HEK293 (cell line): Measurements from ENCODE around the gene ZNF764.

Experiments
- CTCF ChIA-PET: fragments of 350-600 bp; formaldehyde crosslinking; extraction: SDS; loops from one replicate; lab custom pipeline; 2021; ENCODE audit warnings: antibody characterized with exemption; lab: Yijun Ruan, JAX
- POLR2A ChIA-PET: fragments of 300-600 bp; formaldehyde crosslinking; extraction: SDS; loops from one replicate; lab custom pipeline; 2020; ENCODE audit warnings: antibody characterized with exemption, inconsistent platforms; lab: Yijun Ruan, JAX
- H3K27ac ChIP-seq: fragments of 200-500 bp; sonication (Bioruptor generic); 2 replicates; pipeline ENCODE4 v1.5.1; 2014; ENCODE audit warnings: low read depth, low read length, control low read depth, inconsistent platforms; ENCODE audit errors: extremely low read depth
- H3K36me3 ChIP-seq, 2 experiments: fragments of 200-500 bp in 1 of 2; sonication (Bioruptor generic) in 1 of 2; 1 replicate in 1 of 2; 2 replicates in 1 of 2; pipeline ENCODE4 v1.5.1; 2014 to 2017; ENCODE audit warnings: inconsistent platforms in 2 of 2, low read length in 2 of 2; ENCODE audit not compliant: control insufficient read depth in 2 of 2, insufficient read depth in 1 of 2
- H3K4me1 ChIP-seq: fragments of 200-500 bp; sonication (Bioruptor generic); 2 replicates; pipeline ENCODE4 v1.5.1; 2014; ENCODE audit warnings: mild to moderate bottlenecking, low read length, inconsistent platforms; ENCODE audit not compliant: control insufficient read depth, insufficient read depth
- H3K4me3 ChIP-seq: 2 replicates; pipeline ENCODE4 v1.5.1; 2011; ENCODE audit warnings: low read depth, mild to moderate bottlenecking, control low read depth, low read length, moderate library complexity
- H3K9me3 ChIP-seq: fragments of 200-500 bp; sonication (Bioruptor generic); 2 replicates; pipeline ENCODE4 v1.5.1; 2014; ENCODE audit warnings: low read depth, low read length, inconsistent platforms; ENCODE audit not compliant: control insufficient read depth, insufficient read depth
- KLF10 ChIP-seq: fragments of 450-650 bp; IDR thresholded peaks from 2 replicates; pipeline ENCODE4 v1.5.1; 2018; ENCODE audit warnings: missing biosample characterization, mild to moderate bottlenecking, missing genetic modification characterization
- KLF9 ChIP-seq: fragments of 450-650 bp; formaldehyde crosslinking; IDR thresholded peaks from 2 replicates; pipeline ENCODE4 v1.5.1; 2016; ENCODE audit warnings: missing biosample characterization, missing genetic modification characterization, low read depth
- MEIS1 ChIP-seq: sonication (generic); formaldehyde crosslinking; IDR thresholded peaks from 2 replicates; pipeline ENCODE4 v1.8.1; 2022; ENCODE audit warnings: missing genetic modification reagents, mild to moderate bottlenecking, borderline replicate concordance
- PRDM1 ChIP-seq: fragments of 450-650 bp; formaldehyde crosslinking; IDR thresholded peaks from 2 replicates; pipeline ENCODE4; 2016; ENCODE audit warnings: missing biosample characterization, missing genetic modification characterization
- SP2 ChIP-seq: fragments of 450-650 bp; formaldehyde crosslinking; IDR thresholded peaks from 2 replicates; pipeline ENCODE4 v1.5.1; 2016; ENCODE audit warnings: missing biosample characterization, missing genetic modification characterization
- SP3 ChIP-seq: fragments of 450-650 bp; formaldehyde crosslinking; IDR thresholded peaks from 2 replicates; pipeline ENCODE4 v1.5.1; 2016; ENCODE audit warnings: missing biosample characterization, missing genetic modification characterization
- TCF7L2 ChIP-seq: IDR thresholded peaks from 2 replicates; pipeline ENCODE4 v1.6.1; 2011; ENCODE audit warnings: low read depth, mild to moderate bottlenecking, inconsistent platforms, low read length, moderate library complexity, borderline replicate concordance
- WT1 ChIP-seq: fragments of 450-650 bp; formaldehyde crosslinking; IDR thresholded peaks from 2 replicates; pipeline ENCODE4 v1.5.1; 2016; ENCODE audit warnings: missing biosample characterization, missing genetic modification characterization
- YY1 ChIP-seq: fragments of 450-650 bp; formaldehyde crosslinking; IDR thresholded peaks from 2 replicates; pipeline ENCODE4 v1.5.1; 2018; ENCODE audit warnings: missing biosample characterization, missing genetic modification characterization
- YY2 ChIP-seq: fragments of 450-650 bp; formaldehyde crosslinking; IDR thresholded peaks from 2 replicates; pipeline ENCODE4 v1.5.1; 2016; ENCODE audit warnings: missing biosample characterization, missing genetic modification characterization
- ZBTB21 ChIP-seq: fragments of 450-650 bp; formaldehyde crosslinking; IDR thresholded peaks from 2 replicates; pipeline ENCODE4 v1.5.1; 2017; ENCODE audit warnings: missing biosample characterization, missing genetic modification characterization
- ZNF157 ChIP-seq: fragments of 450-650 bp; formaldehyde crosslinking; IDR thresholded peaks from 2 replicates; pipeline ENCODE4 v1.5.1; 2016; ENCODE audit warnings: missing biosample characterization, missing genetic modification characterization
- ZNF16 ChIP-seq: fragments of 450-650 bp; formaldehyde crosslinking; IDR thresholded peaks from 2 replicates; pipeline ENCODE4 v1.5.1; 2016; ENCODE audit warnings: low read depth, missing biosample characterization, missing genetic modification characterization
- ZNF175 ChIP-seq: fragments of 450-650 bp; formaldehyde crosslinking; IDR thresholded peaks from 2 replicates; pipeline ENCODE4 v1.5.1; 2016; ENCODE audit warnings: missing biosample characterization, missing genetic modification characterization
- ZNF221 ChIP-seq: fragments of 450-650 bp; formaldehyde crosslinking; IDR thresholded peaks from 2 replicates; pipeline ENCODE4 v1.5.1; 2017; ENCODE audit warnings: missing biosample characterization, missing genetic modification characterization, borderline replicate concordance
- ZNF266 ChIP-seq: fragments of 450-650 bp; formaldehyde crosslinking; IDR thresholded peaks from 2 replicates; pipeline ENCODE4 v1.5.1; 2016; ENCODE audit warnings: missing biosample characterization, missing genetic modification characterization, low read depth
- ZNF350 ChIP-seq: fragments of 450-650 bp; formaldehyde crosslinking; IDR thresholded peaks from 2 replicates; pipeline ENCODE4 v1.5.0; 2017; ENCODE audit warnings: missing biosample characterization, mild to moderate bottlenecking, missing genetic modification characterization
- ZNF37A ChIP-seq: fragments of 450-650 bp; IDR thresholded peaks from 2 replicates; pipeline ENCODE4 v1.5.1; 2018; ENCODE audit warnings: missing biosample characterization, missing genetic modification characterization
- ZNF394 ChIP-seq: fragments of 450-650 bp; formaldehyde crosslinking; IDR thresholded peaks from 2 replicates; pipeline ENCODE4 v1.5.1; 2016; ENCODE audit warnings: missing biosample characterization, missing genetic modification characterization, mild to moderate bottlenecking, moderate library complexity, borderline replicate concordance
- ZNF510 ChIP-seq: fragments of 450-650 bp; formaldehyde crosslinking; IDR thresholded peaks from 2 replicates; pipeline ENCODE4 v1.5.1; 2018; ENCODE audit warnings: mild to moderate bottlenecking, missing genetic modification characterization, missing biosample characterization; ENCODE audit not compliant: insufficient replicate concordance
- ZNF548 ChIP-seq: fragments of 450-650 bp; formaldehyde crosslinking; IDR thresholded peaks from 2 replicates; pipeline ENCODE4 v1.5.1; 2016; ENCODE audit warnings: missing biosample characterization, missing genetic modification characterization
- ZNF626 ChIP-seq: fragments of 450-650 bp; sonication (Bioruptor Pico); formaldehyde crosslinking; IDR thresholded peaks from 2 replicates; pipeline ENCODE4 v1.5.1; 2018; ENCODE audit warnings: missing biosample characterization, missing genetic modification characterization, inconsistent platforms
- ZNF654 ChIP-seq: fragments of 450-650 bp; formaldehyde crosslinking; IDR thresholded peaks from 2 replicates; pipeline ENCODE4 v1.5.1; 2016; ENCODE audit warnings: low read depth, missing biosample characterization, missing genetic modification characterization
- ZNF660 ChIP-seq: fragments of 450-650 bp; IDR thresholded peaks from 2 replicates; pipeline ENCODE4 v1.5.1; 2018; ENCODE audit warnings: missing biosample characterization, mild to moderate bottlenecking, missing genetic modification characterization
- ZNF677 ChIP-seq: fragments of 450-650 bp; IDR thresholded peaks from 2 replicates; pipeline ENCODE4 v1.5.0; 2018; ENCODE audit warnings: missing biosample characterization, mild to moderate bottlenecking, missing genetic modification characterization, moderate library complexity
- ZNF747 ChIP-seq: fragments of 450-650 bp; formaldehyde crosslinking; IDR thresholded peaks from 2 replicates; pipeline ENCODE4 v1.5.1; 2016; ENCODE audit warnings: missing biosample characterization, missing genetic modification characterization
- ZNF76 ChIP-seq: fragments of 450-650 bp; formaldehyde crosslinking; IDR thresholded peaks from 2 replicates; pipeline ENCODE4; 2016; ENCODE audit warnings: low read depth, missing biosample characterization, missing genetic modification characterization, borderline replicate concordance
- ZNF777 ChIP-seq: fragments of 450-650 bp; formaldehyde crosslinking; IDR thresholded peaks from 2 replicates; pipeline ENCODE4 v1.5.1; 2017; ENCODE audit warnings: missing biosample characterization, missing genetic modification characterization, borderline replicate concordance
- ZNF837 ChIP-seq: fragments of 450-650 bp; formaldehyde crosslinking; IDR thresholded peaks from 2 replicates; pipeline ENCODE4 v1.5.1; 2016; ENCODE audit warnings: missing biosample characterization, missing genetic modification characterization
- ZSCAN30 ChIP-seq: fragments of 450-650 bp; IDR thresholded peaks from 2 replicates; pipeline ENCODE4 v1.5.1; 2018; ENCODE audit warnings: missing biosample characterization, mild to moderate bottlenecking, missing genetic modification characterization, moderate library complexity
- TF ChIP-seq, protein P1 (sequence below): fragments of 450-650 bp; formaldehyde crosslinking; IDR thresholded peaks from 2 replicates; pipeline ENCODE4 v1.5.1; 2016; ENCODE audit warnings: missing biosample characterization, missing genetic modification characterization
- TF ChIP-seq, protein P2 (sequence below): fragments of 450-650 bp; formaldehyde crosslinking; IDR thresholded peaks from 2 replicates; pipeline ENCODE4 v1.5.1; 2016; ENCODE audit warnings: missing biosample characterization, missing genetic modification characterization

Gene ZNF764

GRCh38 chr16:30571445-30572322, 13.5 kb upstream of the ZNF764 start, which contains the start of gene ZNF688 (continued):
- TF ChIP-seq SP3 (tag by site-specific recombination) (peak; percentile 98), KLF10 (tag by site-specific recombination) (peak; percentile 77), ZNF76 (tag by site-specific recombination) (peak; percentile 97), KLF9 (tag by site-specific recombination) (peak; percentile 81), ZSCAN30 (tag by site-specific recombination) (peak; percentile 64), ZNF510 (tag by site-specific recombination) (no peak), YY1 (tag by site-specific recombination) (peak; percentile 100), ZNF777 (tag by site-specific recombination) (no peak), TCF7L2 (peak; percentile 84), ZBTB21 (0 out of 2 replicates have a peak, but pooled peaks have one; percentile 4), ZNF677 (tag by site-specific recombination) (peak; percentile 27), SP2 (peak; percentile 97), PRDM1 (tag by site-specific recombination) (no peak), ZNF221 (tag by site-specific recombination) (0 out of 2 replicates have a peak, but pooled peaks have one; percentile 55), YY2 (tag by site-specific recombination) (peak; percentile 97), ZNF37A (tag by site-specific recombination) (no peak), ZNF350 (no peak)
- TF ChIP-seq, protein P1, sequence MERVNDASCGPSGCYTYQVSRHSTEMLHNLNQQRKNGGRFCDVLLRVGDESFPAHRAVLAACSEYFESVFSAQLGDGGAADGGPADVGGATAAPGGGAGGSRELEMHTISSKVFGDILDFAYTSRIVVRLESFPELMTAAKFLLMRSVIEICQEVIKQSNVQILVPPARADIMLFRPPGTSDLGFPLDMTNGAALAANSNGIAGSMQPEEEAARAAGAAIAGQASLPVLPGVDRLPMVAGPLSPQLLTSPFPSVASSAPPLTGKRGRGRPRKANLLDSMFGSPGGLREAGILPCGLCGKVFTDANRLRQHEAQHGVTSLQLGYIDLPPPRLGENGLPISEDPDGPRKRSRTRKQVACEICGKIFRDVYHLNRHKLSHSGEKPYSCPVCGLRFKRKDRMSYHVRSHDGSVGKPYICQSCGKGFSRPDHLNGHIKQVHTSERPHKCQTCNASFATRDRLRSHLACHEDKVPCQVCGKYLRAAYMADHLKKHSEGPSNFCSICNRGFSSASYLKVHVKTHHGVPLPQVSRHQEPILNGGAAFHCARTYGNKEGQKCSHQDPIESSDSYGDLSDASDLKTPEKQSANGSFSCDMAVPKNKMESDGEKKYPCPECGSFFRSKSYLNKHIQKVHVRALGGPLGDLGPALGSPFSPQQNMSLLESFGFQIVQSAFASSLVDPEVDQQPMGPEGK (tag by site-specific recombination) = peak; percentile 90

DNA sequence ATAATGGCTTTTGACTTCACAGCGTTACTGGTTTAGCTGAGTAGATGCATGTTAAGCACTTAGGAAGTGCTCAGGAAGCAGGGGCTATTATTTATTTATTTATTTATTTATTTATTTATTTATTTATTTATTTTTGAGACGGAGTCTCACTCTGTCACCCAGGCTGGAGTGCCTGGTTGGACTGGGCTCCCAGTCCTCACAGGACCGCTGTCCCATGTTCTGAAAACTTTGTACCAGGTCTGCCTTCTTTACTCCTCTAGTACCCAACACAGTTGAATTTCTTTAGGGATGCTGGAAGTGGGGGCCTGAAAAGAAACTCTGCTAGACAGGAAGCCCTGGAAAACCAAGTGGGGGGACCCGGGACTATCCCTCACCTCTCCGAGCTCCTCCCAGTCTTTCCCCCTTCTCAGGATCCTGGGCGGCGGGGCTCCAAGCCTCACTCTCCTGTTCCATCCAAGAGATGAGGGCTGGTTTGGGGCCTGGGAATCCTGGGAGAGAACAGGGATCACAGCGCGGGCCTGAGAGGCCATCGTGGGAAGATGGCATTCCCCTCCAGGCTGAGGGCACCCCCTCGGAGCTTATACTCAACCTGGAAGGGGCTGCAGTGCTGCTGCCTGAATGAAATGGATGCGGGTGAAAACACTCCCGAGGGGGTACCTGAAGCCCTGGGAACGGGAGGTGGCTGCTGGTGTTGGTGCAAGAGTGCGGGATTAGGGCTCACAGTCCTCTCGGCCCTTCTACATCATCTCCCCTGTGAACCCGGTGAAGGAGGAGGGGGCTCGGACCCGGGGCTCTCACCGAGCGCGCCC, 12.7 kb upstream of the ZNF764 start:
- ChIA-PET CTCF (interaction anchor here (1.2 to 1.7 kb wide), 3 partner anchors 14 to 122 kb away, joined by 3 to 12 read pairs (median 5); no protein-coding TSS in a partner anchor), POLR2A (interaction anchor here (0.8 to 2.8 kb wide), 14 partner anchors 9 to 153 kb away, joined by 3 to 69 read pairs (median 6); partner anchors contain the start of genes DCTPP1, ZNF689, ZNF747 and ZNF764)
- no peaks in the 10 kb centered on the region for H3K9me3 ChIP-seq
- peaks cover 5% of the 10 kb centered on the region; the same call in 1 of the 2 replicates for H3K4me1 ChIP-seq
- peak overlapping the region; percentile 96 for H3K27ac ChIP-seq
- H3K4me3 ChIP-seq = peak overlapping the region; percentile 64
- H3K36me3 ChIP-seq = no peaks in the 10 kb centered on the region
- TF ChIP-seq ZNF747 (no peak), ZNF654 (tag by site-specific recombination) (peak; percentile 84), ZNF266 (tag by site-specific recombination) (peak; percentile 99), TCF7L2 (no peak), ZNF626 (tag by site-specific recombination) (no peak), ZNF16 (no peak), ZNF660 (no peak), ZNF157 (tag by site-specific recombination) (peak; percentile 58; the same call in 1 of the 2 replicates), ZNF837 (tag by site-specific recombination) (no peak), MEIS1 (CRISPR knock-in tag) (no peak), WT1 (tag by site-specific recombination) (no peak), ZNF394 (peak; percentile 100), ZNF548 (tag by site-specific recombination) (peak; percentile 61), ZNF175 (tag by site-specific recombination) (peak; percentile 82; the same call in 1 of the 2 replicates)
- TF ChIP-seq, protein P2, sequence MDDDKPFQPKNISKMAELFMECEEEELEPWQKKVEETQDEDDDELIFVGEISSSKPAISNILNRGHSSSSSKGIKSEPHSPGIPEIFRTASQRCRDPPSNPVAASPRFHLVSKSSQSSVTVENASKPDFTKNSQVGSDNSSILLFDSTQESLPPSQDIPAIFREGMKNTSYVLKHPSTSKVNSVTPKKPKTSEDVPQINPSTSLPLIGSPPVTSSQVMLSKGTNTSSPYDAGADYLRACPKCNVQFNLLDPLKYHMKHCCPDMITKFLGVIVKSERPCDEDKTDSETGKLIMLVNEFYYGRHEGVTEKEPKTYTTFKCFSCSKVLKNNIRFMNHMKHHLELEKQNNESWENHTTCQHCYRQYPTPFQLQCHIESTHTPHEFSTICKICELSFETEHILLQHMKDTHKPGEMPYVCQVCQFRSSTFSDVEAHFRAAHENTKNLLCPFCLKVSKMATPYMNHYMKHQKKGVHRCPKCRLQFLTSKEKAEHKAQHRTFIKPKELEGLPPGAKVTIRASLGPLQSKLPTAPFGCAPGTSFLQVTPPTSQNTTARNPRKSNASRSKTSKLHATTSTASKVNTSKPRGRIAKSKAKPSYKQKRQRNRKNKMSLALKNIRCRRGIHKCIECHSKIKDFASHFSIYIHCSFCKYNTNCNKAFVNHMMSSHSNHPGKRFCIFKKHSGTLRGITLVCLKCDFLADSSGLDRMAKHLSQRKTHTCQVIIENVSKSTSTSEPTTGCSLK (tag by site-specific recombination) = no peak
